SK-N-SH treated with all-trans-retinoic acid at 6 μM for 48 hours (cell line): ENCODE measurements around the gene NKD1.

ENCODE experiments used
- ARNTL ChIP-seq: fragments of 450-650 bp; formaldehyde crosslinking; IDR thresholded peaks from 2 replicates; pipeline ENCODE4 v1.5.0; 2020; ENCODE audit warnings: low read depth, mild to moderate bottlenecking, moderate library complexity, borderline replicate concordance
- BACH2 ChIP-seq: fragments of 250-450 bp; sonication (Bioruptor Pico); IDR thresholded peaks from 2 replicates; pipeline ENCODE4 v1.9.0; 2021; ENCODE audit warnings: mild to moderate bottlenecking, borderline replicate concordance
- CREB5 ChIP-seq: fragments of 250-450 bp; sonication (Bioruptor Pico); IDR thresholded peaks from 2 replicates; pipeline ENCODE4 v1.5.1; 2020; ENCODE audit warnings: low read depth, mild to moderate bottlenecking, moderate library complexity
- ESRRG ChIP-seq: fragments of 250-450 bp; sonication (Bioruptor Pico); IDR thresholded peaks from 2 replicates; pipeline ENCODE4 v1.6.1; 2021; ENCODE audit warnings: mild to moderate bottlenecking
- ISL1 ChIP-seq: fragments of 250-450 bp; sonication (Bioruptor Pico); IDR thresholded peaks from 2 replicates; pipeline ENCODE4 v2.1.2; 2022; ENCODE audit warnings: mild to moderate bottlenecking, moderate library complexity
- OSR1 ChIP-seq: fragments of 250-450 bp; sonication (Bioruptor Pico); IDR thresholded peaks from 2 replicates; pipeline ENCODE4 v1.8.0; 2022; ENCODE audit warnings: moderate library complexity, mild to moderate bottlenecking, inconsistent platforms
- PATZ1 ChIP-seq: fragments of 250-450 bp; sonication (Bioruptor Pico); IDR thresholded peaks from 2 replicates; pipeline ENCODE4 v1.8.0; 2020; ENCODE audit warnings: mild to moderate bottlenecking, moderate library complexity, borderline replicate concordance
- POU6F1 ChIP-seq: fragments of 250-450 bp; sonication (Bioruptor Pico); IDR thresholded peaks from 2 replicates; pipeline ENCODE4 v1.8.0; 2021; ENCODE audit warnings: low read depth, mild to moderate bottlenecking, moderate library complexity, borderline replicate concordance
- RARB ChIP-seq: fragments of 250-450 bp; sonication (Bioruptor Pico); IDR thresholded peaks from 2 replicates; pipeline ENCODE4 v1.8.0; 2021; ENCODE audit warnings: mild to moderate bottlenecking, moderate library complexity
- ZFP3 ChIP-seq: fragments of 250-450 bp; sonication (Bioruptor Pico); IDR thresholded peaks from 2 replicates; pipeline ENCODE4 v1.5.0; 2020; ENCODE audit warnings: mild to moderate bottlenecking, moderate library complexity
- ZNF565 ChIP-seq: fragments of 450-650 bp; formaldehyde crosslinking; conservative IDR thresholded peaks from 2 replicates; pipeline ENCODE4 v1.5.0; 2020; ENCODE audit warnings: low read depth, mild to moderate bottlenecking, moderate library complexity

GRCh38 chr16:50593410-50594150 lies 45.4 kb downstream of the NKD1 start:
- TF ChIP-seq ZFP3 (CRISPR knock-in tag) (no peak), ZNF565 (CRISPR knock-in tag) (no peak), ARNTL (no peak), ESRRG (CRISPR knock-in tag) (no peak), CREB5 (CRISPR knock-in tag) (no peak), PATZ1 (CRISPR knock-in tag) (no peak), BACH2 (CRISPR knock-in tag) (no peak), POU6F1 (CRISPR knock-in tag) (no peak), ISL1 (CRISPR knock-in tag) (no peak), RARB (CRISPR knock-in tag) (no peak), OSR1 (CRISPR knock-in tag) (no peak)
